Naive thymus-derived CD4-positive, alpha-beta T cell (primary cell): Measurements from ENCODE around the gene PNN. TPM values are rescaled to one million over a fixed set of nuclear protein-coding genes. Genes with fewer than 3 reads are reported as not detected.
A peak's percentile ranks its signal among the peaks of the same experiment; 100 is the strongest.

Experiments
- ATAC-seq: fragments of 150-1000 bp; cut with Tn5 transposase; 2 replicates; pipeline ENCODE4 v1.10.0; 2021; ENCODE audit warnings: mild to moderate bottlenecking, moderate library complexity
- CTCF ChIA-PET: fragments of 350-600 bp; sonication (Branson Sonifier 250); formaldehyde crosslinking; loops from one replicate; lab custom pipeline; 2021; ENCODE audit warnings: antibody characterized with exemption; lab: Charles Lee
- POLR2A ChIA-PET: fragments of 350-600 bp; sonication (Branson Sonifier 250); formaldehyde crosslinking; loops from one replicate; lab custom pipeline; 2021; ENCODE audit warnings: antibody characterized with exemption, inconsistent platforms; lab: Charles Lee
- DNase-seq, 9 donors: peaks; one replicate each; pipeline versions ENCODE4 v3.0.0 to v3.0.0-alpha.2; 2020 to 2022; ENCODE audit warnings: mixed read lengths in 1 of 9
- H3K27ac ChIP-seq: one replicate; pipeline ENCODE4 v1.7.0; 2013; ENCODE audit warnings: mild to moderate bottlenecking, low read depth, low read length, moderate library complexity
- H3K27me3 ChIP-seq, 2 donors: one replicate each; pipeline ENCODE4 v1.7.0; 2013; ENCODE audit warnings: low read length in 2 of 2, mild to moderate bottlenecking in 2 of 2, moderate library complexity in 2 of 2; ENCODE audit not compliant: control insufficient read depth in 2 of 2, insufficient read depth in 2 of 2
- H3K36me3 ChIP-seq, 3 experiments: 1 replicate in 2 of 3; 2 replicates in 1 of 3; pipeline ENCODE4 v1.7.0; 2013; ENCODE audit warnings: low read length in 3 of 3, mild to moderate bottlenecking in 3 of 3, moderate library complexity in 1 of 3; ENCODE audit not compliant: insufficient read depth in 3 of 3, control insufficient read depth in 2 of 3
- H3K4me1 ChIP-seq, 2 donors: one replicate each; pipeline ENCODE4 v1.7.0; 2013; ENCODE audit warnings: low read length in 2 of 2, mild to moderate bottlenecking in 2 of 2, moderate library complexity in 1 of 2; ENCODE audit not compliant: control insufficient read depth in 2 of 2, insufficient read depth in 2 of 2
- H3K4me3 ChIP-seq: 2 replicates; pipeline ENCODE4 v1.7.0; 2013; ENCODE audit warnings: mild to moderate bottlenecking, low read length
- H3K9me3 ChIP-seq, 3 experiments: 1 replicate in 2 of 3; 2 replicates in 1 of 3; pipeline ENCODE4 v1.7.0; 2013; ENCODE audit warnings: low read length in 3 of 3; ENCODE audit not compliant: control insufficient read depth in 2 of 3
- H3K27ac Mint-ChIP-seq, 9 donors: one replicate each; pipeline ENCODE4 v1.8.0; 2020 to 2022; ENCODE audit warnings: mixed read lengths in 9 of 9, mild to moderate bottlenecking in 8 of 9, moderate library complexity in 5 of 9, inconsistent platforms in 2 of 9
- H3K27me3 Mint-ChIP-seq, 5 donors: one replicate each; pipeline ENCODE4 v1.8.0; 2021 to 2022; ENCODE audit warnings: mixed read lengths in 5 of 5, mild to moderate bottlenecking in 1 of 5
- H3K36me3 Mint-ChIP-seq, 5 donors: one replicate each; pipeline ENCODE4 v1.8.0; 2020 to 2022; ENCODE audit warnings: mixed read lengths in 5 of 5, mild to moderate bottlenecking in 3 of 5, inconsistent platforms in 1 of 5
- H3K4me1 Mint-ChIP-seq, 7 donors: one replicate each; pipeline ENCODE4 v1.8.0; 2020 to 2022; ENCODE audit warnings: mixed read lengths in 7 of 7, mild to moderate bottlenecking in 3 of 7, inconsistent platforms in 1 of 7
- H3K4me3 Mint-ChIP-seq, 10 donors: one replicate each; pipeline ENCODE4 v1.8.0; 2020 to 2022; ENCODE audit warnings: mild to moderate bottlenecking in 10 of 10, mixed read lengths in 10 of 10, moderate library complexity in 6 of 10, inconsistent platforms in 2 of 10
- H3K9me3 Mint-ChIP-seq, 11 donors: one replicate each; pipeline ENCODE4 v1.8.0; 2020 to 2022; ENCODE audit warnings: mixed read lengths in 11 of 11, mild to moderate bottlenecking in 4 of 11, inconsistent platforms in 1 of 11, moderate library complexity in 1 of 11
- intact Hi-C, 2 donors: fragments of 100-400 bp; cut with micrococcal nuclease; formaldehyde crosslinking; loops; one replicate each; pipeline ENCODE4 v1.15.1; 2023
- polyA plus RNA-seq, 2 donors: library from polyadenylated mRNA; unstranded; fragments of 300-500 nt; fragmentation: Illumina TruSeq; gene quantifications; one replicate each; pipeline ENCODE4 v1.2.3, GENCODE V29; 2021
- total RNA-seq, 6 experiments: library from RNA in 5 of 6; stranded (reverse) in 5 of 6; gene quantifications; 1 replicate in 5 of 6; 2 replicates in 1 of 6; pipeline ENCODE4 v1.2.3 and lab custom pipeline; 2021 to 2026

The PNN gene
- total and polyA plus RNA-seq, 7 experiments from 2014 or later, result 25.2 to 120 (median 96.4) TPM

DNA sequence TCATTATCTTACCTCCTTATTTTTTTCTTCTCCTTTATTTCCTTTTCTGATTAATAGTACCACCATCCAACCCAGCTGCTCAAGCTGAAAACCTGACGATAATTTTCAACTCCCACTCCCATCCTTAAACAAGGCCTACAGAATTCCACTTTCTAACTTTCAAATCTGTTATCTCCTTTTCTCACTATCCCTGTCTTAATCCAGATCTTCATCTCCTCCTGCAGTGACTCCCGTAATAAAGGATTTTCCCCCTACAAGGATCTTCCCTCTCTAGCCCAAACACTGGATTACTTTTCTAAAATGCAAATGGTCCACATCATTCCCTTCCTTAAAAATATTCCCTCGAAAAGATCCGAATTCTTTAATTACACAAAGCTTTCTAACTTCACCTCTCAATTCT lies 6.5 kb upstream of the PNN start:
- Mint-ChIP-seq H3K4me3 (peak overlapping the region; percentile 38 to 100 (median 91)), H3K27ac (peak overlapping the region in 8 of 9 donors; percentile 16 to 99 (median 56)), H3K9me3 (no peaks in the 10 kb centered on the region), H3K27me3 (no peaks in the 10 kb centered on the region), H3K4me1 (peaks cover 18 to 72% (median 61%) of the 10 kb centered on the region in 7 donors), H3K36me3 (peaks cover 0 to 15% (median 14%) of the 10 kb centered on the region in 5 donors)
- CTCF ChIA-PET, result no interaction called here
- POLR2A ChIA-PET, result interaction anchor here (0.6 to 1.2 kb wide), 7 partner anchors 10 to 99 kb away, joined by 3 to 4 read pairs (median 3); partner anchors contain the start of gene SEC23A
- H3K27ac ChIP-seq, result peak overlapping the region; percentile 98
- no peak for ATAC-seq
- DNase-seq, result no peak
- H3K9me3 ChIP-seq, result no peaks in the 10 kb centered on the region
- peak overlapping the region; percentile 30 for H3K4me3 ChIP-seq
- H3K36me3 ChIP-seq, result peaks cover 0 to 13% (median 3%) of the 10 kb centered on the region in 3 experiments
- H3K4me1 ChIP-seq, result peaks cover 14 to 31% of the 10 kb centered on the region in 2 donors
- intact Hi-C loops, result no loop called here
- H3K27me3 ChIP-seq, result no peaks in the 10 kb centered on the region

DNA sequence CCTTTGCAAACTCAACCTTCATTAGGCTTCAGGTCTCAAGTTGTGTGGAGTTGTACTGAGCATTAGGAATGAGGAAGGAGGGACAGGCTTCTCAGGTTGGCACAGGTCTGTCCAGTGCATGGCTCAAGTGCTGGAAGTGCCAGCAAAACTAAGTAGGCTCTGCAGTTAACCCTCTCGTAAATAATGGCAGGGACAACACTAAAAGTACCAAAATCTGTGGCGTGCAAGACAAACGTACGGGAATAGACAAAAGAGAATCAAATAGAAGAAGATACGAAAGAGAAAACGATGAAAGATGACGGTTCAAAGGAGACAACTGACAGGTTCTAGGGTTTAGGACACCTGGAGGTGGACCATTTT lies 5.5 kb upstream of the PNN start:
- no peaks in the 10 kb centered on the region for H3K27me3 Mint-ChIP-seq
- DNase-seq (no peak), ATAC-seq (no peak)
- H3K27ac ChIP-seq, result peak overlapping the region; percentile 98
- peak overlapping the region; percentile 88 to 100 (median 92) for H3K4me3 Mint-ChIP-seq
- H3K9me3 Mint-ChIP-seq, result no peaks in the 10 kb centered on the region
- H3K4me1 Mint-ChIP-seq, result peaks cover 16 to 70% (median 59%) of the 10 kb centered on the region in 7 donors
- H3K4me3 ChIP-seq, result peak overlapping the region; percentile 88
- peak overlapping the region; percentile 90 to 99 (median 98) for H3K27ac Mint-ChIP-seq
- ChIA-PET CTCF (interaction anchor here (0.6 to 1.3 kb wide), 2 partner anchors 98 to 257 kb away, joined by 3 to 4 read pairs; no protein-coding TSS in a partner anchor), POLR2A (interaction anchor here (0.7 to 1.6 kb wide), 8 partner anchors 10 to 262 kb away, joined by 3 to 30 read pairs (median 14); partner anchors contain the start of genes FBXO33, GEMIN2 and SEC23A)
- H3K4me1 ChIP-seq, result peaks cover 20 to 31% of the 10 kb centered on the region in 2 donors
- intact Hi-C loops, result no loop called here
- H3K36me3 Mint-ChIP-seq, result peaks cover 0 to 12% (median 9%) of the 10 kb centered on the region in 5 donors
- H3K27me3 ChIP-seq, result no peaks in the 10 kb centered on the region
- H3K36me3 ChIP-seq, result peaks cover 0 to 13% (median 3%) of the 10 kb centered on the region in 3 experiments
- H3K9me3 ChIP-seq, result no peaks in the 10 kb centered on the region

DNA sequence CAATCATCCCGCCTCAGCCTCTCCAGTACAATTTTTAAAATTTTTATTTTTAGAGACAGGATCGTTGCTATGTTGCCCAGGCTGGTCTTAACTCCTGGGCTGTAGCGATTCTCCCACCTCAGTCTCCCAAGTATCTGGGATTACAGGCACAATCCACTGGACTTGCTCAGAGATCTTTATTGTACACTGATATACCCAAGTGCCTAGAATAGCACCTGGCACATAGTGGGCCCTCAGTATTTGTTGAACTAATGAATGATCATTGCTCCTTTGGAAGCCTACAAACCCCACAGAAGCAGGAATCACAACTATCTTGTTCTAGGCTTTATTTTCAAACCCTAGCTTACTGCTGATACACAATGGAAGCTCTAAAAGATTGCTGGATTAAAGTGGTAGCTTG lies 1.9 kb upstream of the PNN start:
- no peak for ATAC-seq
- no peaks in the 10 kb centered on the region for H3K27me3 ChIP-seq
- ChIA-PET POLR2A (interaction anchor here (1.1 to 4.5 kb wide), 4 partner anchors 56 to 259 kb away, joined by 4 to 37 read pairs (median 18); partner anchors contain the start of gene FBXO33), CTCF (no interaction called here)
- no peak for DNase-seq
- intact Hi-C loops, result loop anchor here in 1 of 2 donors (5.0 kb wide), 1 partner anchor 194 kb away; no protein-coding TSS in a partner anchor
- Mint-ChIP-seq H3K4me1 (peaks cover 31 to 76% (median 56%) of the 10 kb centered on the region in 7 donors), H3K36me3 (peaks cover 4 to 29% (median 14%) of the 10 kb centered on the region in 5 donors), H3K27ac (peak overlapping the region; percentile 41 to 100 (median 72)), H3K27me3 (no peaks in the 10 kb centered on the region), H3K4me3 (peak overlapping the region in 9 of 10 donors; percentile 36 to 69 (median 50)), H3K9me3 (peaks cover 0 to 4% (median 0%) of the 10 kb centered on the region in 11 donors)
- no peaks in the 10 kb centered on the region for H3K9me3 ChIP-seq
- no peak overlapping the region for H3K27ac ChIP-seq
- peaks cover 8 to 32% (median 18%) of the 10 kb centered on the region in 3 experiments for H3K36me3 ChIP-seq
- no peak overlapping the region for H3K4me3 ChIP-seq
- peaks cover 32 to 39% of the 10 kb centered on the region in 2 donors for H3K4me1 ChIP-seq

DNA sequence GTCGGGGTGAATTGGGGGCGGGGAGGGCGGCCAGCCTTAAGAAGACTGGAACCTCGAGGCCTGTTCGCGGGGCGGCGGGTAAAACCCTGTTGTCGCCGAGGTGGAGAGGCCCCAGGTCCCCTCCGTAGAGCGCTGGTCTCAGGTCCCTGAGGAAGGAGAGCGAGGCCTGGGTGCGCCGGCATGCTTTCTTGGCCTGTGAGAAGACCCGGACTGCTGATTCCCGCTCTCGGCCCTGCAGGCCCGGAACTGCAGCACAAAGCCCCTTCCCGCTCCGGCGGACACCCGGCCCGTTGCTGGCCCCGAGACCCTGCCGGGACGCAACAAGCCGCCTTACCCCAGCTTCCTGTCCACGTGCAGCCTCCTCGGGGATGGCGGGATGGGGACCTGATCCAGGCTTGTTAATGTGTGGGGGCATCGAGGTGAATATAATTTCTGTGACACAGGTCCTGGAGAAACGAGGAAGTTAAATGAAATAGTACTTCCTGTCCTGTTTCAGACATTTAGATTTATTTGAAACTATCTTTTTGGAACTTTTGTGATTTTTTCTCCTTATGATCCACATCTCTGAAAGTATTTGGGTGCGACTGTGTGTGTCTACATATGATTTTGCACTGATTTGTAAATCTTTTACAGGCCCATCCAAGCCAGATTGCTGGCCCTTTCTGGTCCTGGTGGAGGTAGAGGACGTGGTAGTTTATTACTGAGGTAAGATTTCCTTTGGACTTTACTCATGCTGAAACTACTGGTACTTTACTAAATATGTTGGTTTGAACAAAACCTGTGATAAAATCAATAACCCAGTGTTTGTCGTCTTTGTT lies 600 bp downstream of the PNN start:
- ATAC-seq (peak; percentile 5), DNase-seq (peak in 2 of 9 donors; percentile 35 to 54)

DNA sequence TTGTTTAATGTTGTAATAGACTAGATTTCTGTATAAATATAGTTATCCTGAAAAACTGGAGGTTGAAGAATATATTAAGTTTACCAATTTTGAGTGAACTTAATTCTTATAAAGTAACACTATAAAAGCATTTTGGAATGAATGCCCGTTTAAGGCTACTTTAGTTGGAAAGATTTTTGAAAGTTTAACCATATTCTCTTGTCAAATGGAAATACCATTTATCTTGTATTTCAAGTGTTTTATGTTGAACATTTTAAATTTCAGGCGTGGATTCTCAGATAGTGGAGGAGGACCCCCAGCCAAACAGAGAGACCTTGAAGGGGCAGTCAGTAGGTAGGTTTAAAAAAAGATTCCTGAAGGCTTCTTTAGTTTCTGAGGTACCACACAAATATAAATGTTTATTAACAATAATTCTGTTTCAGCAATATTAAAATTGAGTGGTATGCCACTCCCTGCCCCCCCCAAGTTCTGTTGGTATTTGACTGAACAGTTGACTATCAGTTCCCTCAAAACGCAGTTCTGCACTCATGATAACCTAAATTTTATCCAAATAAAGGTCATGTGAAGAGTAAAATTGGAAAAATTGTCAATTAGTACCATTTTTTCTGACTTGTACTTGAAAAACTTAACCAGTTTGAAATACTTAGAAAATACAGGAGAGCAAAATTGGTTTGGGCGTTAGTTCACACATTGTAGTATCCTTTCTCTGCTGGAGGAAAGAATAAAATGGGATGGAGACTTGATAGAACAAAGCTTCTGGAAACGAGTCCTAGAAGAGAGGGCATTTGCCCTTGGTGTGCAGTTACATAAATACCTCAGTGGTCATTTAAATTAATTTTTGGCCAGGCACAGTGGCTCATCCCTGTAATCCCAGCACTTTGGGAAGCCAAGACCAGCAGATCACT lies 1.5 kb downstream of the PNN start:
- Mint-ChIP-seq H3K27ac (peak overlapping the region; percentile 96 to 100 (median 99)), H3K4me1 (peaks cover 27 to 61% (median 43%) of the 10 kb centered on the region in 7 donors), H3K36me3 (peaks cover 6 to 37% (median 23%) of the 10 kb centered on the region in 5 donors), H3K27me3 (no peaks in the 10 kb centered on the region), H3K4me3 (peak overlapping the region; percentile 95 to 100 (median 99)), H3K9me3 (peaks cover 0 to 4% (median 0%) of the 10 kb centered on the region in 11 donors)
- ChIA-PET POLR2A (interaction anchor here (1.4 to 3.2 kb wide), 2 partner anchors 55 to 91 kb away, joined by 6 to 32 read pairs; no protein-coding TSS in a partner anchor), CTCF (no interaction called here)
- ATAC-seq, result no peak
- no peak for DNase-seq
- Histone ChIP-seq H3K4me3 (peak overlapping the region; percentile 80), H3K9me3 (no peaks in the 10 kb centered on the region), H3K27me3 (no peaks in the 10 kb centered on the region), H3K27ac (peak overlapping the region; percentile 87), H3K36me3 (peaks cover 30 to 53% (median 43%) of the 10 kb centered on the region in 3 experiments), H3K4me1 (peaks cover 13 to 31% of the 10 kb centered on the region in 2 donors)
- intact Hi-C loops, result no loop called here

More for the DNA sequence above, 600 bp downstream of the PNN start:
- Histone ChIP-seq H3K4me1 (peaks cover 16 to 34% of the 10 kb centered on the region in 2 donors), H3K4me3 (peak overlapping the region; percentile 80), H3K9me3 (no peaks in the 10 kb centered on the region), H3K27me3 (no peaks in the 10 kb centered on the region), H3K36me3 (peaks cover 24 to 45% (median 38%) of the 10 kb centered on the region in 3 experiments), H3K27ac (peak overlapping the region; percentile 87)
- H3K4me1 Mint-ChIP-seq, result peaks cover 27 to 66% (median 48%) of the 10 kb centered on the region in 7 donors
- peaks cover 6 to 37% (median 23%) of the 10 kb centered on the region in 5 donors for H3K36me3 Mint-ChIP-seq
- POLR2A ChIA-PET, result interaction anchor here (0.7 to 4.5 kb wide), 9 partner anchors 32 to 256 kb away, joined by 3 to 37 read pairs (median 6); partner anchors contain the start of genes FBXO33, GEMIN2 and SEC23A
- CTCF ChIA-PET, result no interaction called here
- intact Hi-C loops, result loop anchor here (1.0 to 2.0 kb wide), 6 partner anchors 54 to 1111 kb away; partner anchors contain the start of genes FBXO33 (in 2 of the 2), GEMIN2 (in 2 of the 2) and SEC23A (in 2 of the 2)
- peak overlapping the region; percentile 95 to 100 (median 99) for H3K4me3 Mint-ChIP-seq
- H3K27ac Mint-ChIP-seq, result peak overlapping the region; percentile 96 to 100 (median 99)
- peaks cover 0 to 4% (median 0%) of the 10 kb centered on the region in 11 donors for H3K9me3 Mint-ChIP-seq
- H3K27me3 Mint-ChIP-seq, result no peaks in the 10 kb centered on the region
